Measurements from ENCODE around the gene CYP26A1. TPM values are rescaled to one million over a fixed set of nuclear protein-coding genes. Genes with fewer than 3 reads are reported as not detected.

Gene CYP26A1
- total RNA-seq, 1 donor from 2014 or later: not detected

DNA sequence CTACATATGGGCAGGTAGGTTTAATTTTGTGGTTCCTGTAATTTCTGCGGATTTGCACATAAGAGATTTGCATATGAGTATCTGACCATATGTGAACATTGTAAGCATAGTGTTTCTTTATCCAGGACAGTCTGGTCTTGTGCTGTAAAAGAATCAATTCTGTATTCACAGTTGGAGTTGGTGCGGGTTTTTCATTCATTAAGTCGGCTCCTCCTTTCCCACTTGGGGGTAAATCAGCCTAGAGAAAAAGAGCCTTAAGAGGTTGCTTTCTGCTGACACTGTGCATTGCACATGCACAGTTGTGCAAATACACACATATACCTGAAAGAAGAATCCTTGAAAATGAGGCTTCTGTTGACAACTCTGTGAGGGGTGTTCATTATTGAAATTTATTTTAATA lies 19.2 kb upstream of the CYP26A1 start:
- H3K36me3 ChIP-seq (ENCODE audit: control insufficient read depth, insufficient read depth, low read length): no peaks in the 10 kb centered on the region
- no peak for DNase-seq (ENCODE audit: low read depth)
- peaks cover under 1% of the 10 kb centered on the region for H3K27me3 ChIP-seq (ENCODE audit: control insufficient read depth, insufficient read depth, low read length)
- TF ChIP-seq, protein P1, sequence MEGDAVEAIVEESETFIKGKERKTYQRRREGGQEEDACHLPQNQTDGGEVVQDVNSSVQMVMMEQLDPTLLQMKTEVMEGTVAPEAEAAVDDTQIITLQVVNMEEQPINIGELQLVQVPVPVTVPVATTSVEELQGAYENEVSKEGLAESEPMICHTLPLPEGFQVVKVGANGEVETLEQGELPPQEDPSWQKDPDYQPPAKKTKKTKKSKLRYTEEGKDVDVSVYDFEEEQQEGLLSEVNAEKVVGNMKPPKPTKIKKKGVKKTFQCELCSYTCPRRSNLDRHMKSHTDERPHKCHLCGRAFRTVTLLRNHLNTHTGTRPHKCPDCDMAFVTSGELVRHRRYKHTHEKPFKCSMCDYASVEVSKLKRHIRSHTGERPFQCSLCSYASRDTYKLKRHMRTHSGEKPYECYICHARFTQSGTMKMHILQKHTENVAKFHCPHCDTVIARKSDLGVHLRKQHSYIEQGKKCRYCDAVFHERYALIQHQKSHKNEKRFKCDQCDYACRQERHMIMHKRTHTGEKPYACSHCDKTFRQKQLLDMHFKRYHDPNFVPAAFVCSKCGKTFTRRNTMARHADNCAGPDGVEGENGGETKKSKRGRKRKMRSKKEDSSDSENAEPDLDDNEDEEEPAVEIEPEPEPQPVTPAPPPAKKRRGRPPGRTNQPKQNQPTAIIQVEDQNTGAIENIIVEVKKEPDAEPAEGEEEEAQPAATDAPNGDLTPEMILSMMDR (IDR thresholded peaks at IDR 0.05; ENCODE audit: insufficient read depth, low read length, poor library complexity, severe bottlenecking): no peak
- no peak overlapping the region for H3K4me3 ChIP-seq (ENCODE audit: low read depth, low read length)

DNA sequence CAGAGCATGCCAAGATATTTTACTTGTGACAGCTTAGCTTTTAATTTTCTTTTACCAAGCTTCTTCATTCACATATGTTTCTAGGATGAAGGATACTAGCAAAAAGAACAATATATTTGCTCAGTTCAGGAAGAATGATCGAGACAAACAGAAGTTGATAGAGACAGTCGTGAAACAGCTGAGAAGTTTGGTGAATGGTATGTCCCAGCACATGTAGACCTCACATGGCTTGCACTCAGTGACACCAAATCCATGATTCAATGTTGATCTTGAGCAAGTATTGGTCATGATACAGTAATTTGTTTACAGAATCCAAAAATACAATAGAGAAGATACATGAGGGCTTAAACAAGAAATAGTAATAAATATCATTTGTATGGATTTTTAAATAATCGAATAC lies 15.6 kb upstream of the CYP26A1 start:
- Histone ChIP-seq H3K36me3 (ENCODE audit: control insufficient read depth, insufficient read depth, low read length) (no peaks in the 10 kb centered on the region), H3K27me3 (ENCODE audit: control insufficient read depth, insufficient read depth, low read length) (peaks cover 36% of the 10 kb centered on the region), H3K4me3 (ENCODE audit: low read depth, low read length) (no peak overlapping the region)
- TF ChIP-seq, protein P1 (IDR thresholded peaks at IDR 0.05; ENCODE audit: insufficient read depth, low read length, poor library complexity, severe bottlenecking): no peak
- no peak for DNase-seq (ENCODE audit: low read depth)

DNA sequence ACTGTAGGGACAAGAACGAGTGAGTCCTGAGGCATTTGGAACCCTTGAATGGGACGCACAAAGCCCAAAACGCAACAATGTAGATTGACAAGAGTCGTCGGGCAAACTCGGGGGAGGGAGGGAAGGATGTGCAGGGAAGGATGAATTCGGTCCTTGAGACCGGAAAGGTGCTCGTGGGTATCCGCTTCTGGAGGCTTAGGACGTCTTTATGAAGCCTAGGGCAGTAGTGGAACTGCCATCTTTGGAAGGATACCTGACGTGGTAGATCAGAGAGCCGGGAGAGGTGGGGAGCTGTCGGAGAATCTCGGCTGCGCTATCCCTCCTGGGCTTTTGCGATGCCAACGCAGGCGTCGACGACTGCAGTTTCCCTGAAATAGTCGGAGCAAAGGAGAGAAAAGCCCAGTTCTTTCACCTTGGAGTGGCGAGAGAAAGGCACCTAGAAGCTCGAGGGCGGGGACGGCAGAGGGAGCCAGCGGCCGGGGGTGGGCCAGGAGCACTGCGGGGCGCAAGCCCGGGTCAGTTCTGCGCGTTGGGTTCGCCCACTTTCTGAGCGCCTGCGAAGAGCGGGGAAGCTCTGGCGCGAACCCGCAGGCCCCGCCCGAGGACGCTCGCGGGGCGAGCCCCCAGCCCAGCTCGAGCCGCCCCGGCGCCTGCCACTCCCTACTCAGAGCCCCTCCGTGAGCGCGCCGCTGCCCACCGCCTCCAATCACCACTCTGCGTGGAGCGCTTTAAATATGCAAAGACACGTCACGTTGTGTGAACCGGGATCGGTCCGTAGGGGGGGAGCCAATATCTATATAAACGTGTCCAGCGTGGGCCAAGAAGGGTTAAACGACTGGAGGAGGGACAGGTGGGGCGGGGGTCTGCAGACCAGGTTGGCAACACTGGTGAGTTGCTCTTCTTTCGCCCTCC lies 13.5 kb upstream of the CYP26A1 start, which contains the start of gene CYP26C1:
Gene CYP26C1 (plus strand): TSS at position 824 of the 912 bp plus-strand sequence. CDS start 466 bp downstream, outside the sequence.
- no peak within 1 kb of the TSS for H3K4me3 ChIP-seq (ENCODE audit: low read depth, low read length)
- H3K27me3 ChIP-seq (ENCODE audit: control insufficient read depth, insufficient read depth, low read length): peaks cover 57% of the 10 kb centered on the region
- no peaks in the 10 kb centered on the region for H3K36me3 ChIP-seq (ENCODE audit: control insufficient read depth, insufficient read depth, low read length)
- no peak for DNase-seq (ENCODE audit: low read depth)
- TF ChIP-seq, protein P1 (IDR thresholded peaks at IDR 0.05; ENCODE audit: insufficient read depth, low read length, poor library complexity, severe bottlenecking): peak; percentile 3

DNA sequence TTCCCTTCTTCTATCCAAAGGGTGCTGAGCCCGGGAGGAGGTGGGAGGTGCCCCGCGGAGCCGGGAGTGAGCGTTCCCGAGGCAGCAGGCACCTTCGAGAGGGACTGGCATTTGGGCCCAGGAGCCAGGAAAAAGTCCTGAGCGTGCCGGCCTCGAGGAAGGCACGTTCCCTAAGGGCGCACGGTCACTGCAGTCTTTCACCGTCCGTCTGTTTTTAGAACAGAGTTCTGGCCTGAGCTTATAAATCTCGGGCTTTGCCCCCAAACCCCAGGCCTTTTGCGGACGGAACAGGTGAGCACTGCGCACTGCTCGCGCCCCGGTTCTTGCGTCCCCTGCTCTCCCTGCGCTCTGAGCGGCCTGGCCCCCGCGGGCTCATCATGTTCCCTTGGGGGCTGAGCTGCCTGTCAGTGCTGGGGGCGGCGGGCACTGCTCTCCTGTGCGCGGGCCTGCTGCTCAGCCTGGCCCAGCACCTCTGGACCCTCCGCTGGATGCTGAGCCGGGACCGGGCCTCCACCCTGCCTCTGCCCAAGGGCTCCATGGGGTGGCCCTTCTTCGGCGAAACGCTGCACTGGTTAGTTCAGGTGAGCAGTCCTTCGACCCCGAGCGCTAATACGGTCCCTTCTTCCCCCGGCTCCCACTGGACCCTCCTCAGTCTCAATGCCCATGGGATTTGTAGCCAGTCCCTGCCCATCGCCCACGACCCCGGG lies 12.7 kb upstream of the CYP26A1 start:
- Histone ChIP-seq H3K27me3 (ENCODE audit: control insufficient read depth, insufficient read depth, low read length) (peaks cover 65% of the 10 kb centered on the region), H3K4me3 (ENCODE audit: low read depth, low read length) (no peak overlapping the region), H3K36me3 (ENCODE audit: control insufficient read depth, insufficient read depth, low read length) (no peaks in the 10 kb centered on the region)
- DNase-seq (ENCODE audit: low read depth): no peak
- TF ChIP-seq, protein P1 (IDR thresholded peaks at IDR 0.05; ENCODE audit: insufficient read depth, low read length, poor library complexity, severe bottlenecking): no peak

DNA sequence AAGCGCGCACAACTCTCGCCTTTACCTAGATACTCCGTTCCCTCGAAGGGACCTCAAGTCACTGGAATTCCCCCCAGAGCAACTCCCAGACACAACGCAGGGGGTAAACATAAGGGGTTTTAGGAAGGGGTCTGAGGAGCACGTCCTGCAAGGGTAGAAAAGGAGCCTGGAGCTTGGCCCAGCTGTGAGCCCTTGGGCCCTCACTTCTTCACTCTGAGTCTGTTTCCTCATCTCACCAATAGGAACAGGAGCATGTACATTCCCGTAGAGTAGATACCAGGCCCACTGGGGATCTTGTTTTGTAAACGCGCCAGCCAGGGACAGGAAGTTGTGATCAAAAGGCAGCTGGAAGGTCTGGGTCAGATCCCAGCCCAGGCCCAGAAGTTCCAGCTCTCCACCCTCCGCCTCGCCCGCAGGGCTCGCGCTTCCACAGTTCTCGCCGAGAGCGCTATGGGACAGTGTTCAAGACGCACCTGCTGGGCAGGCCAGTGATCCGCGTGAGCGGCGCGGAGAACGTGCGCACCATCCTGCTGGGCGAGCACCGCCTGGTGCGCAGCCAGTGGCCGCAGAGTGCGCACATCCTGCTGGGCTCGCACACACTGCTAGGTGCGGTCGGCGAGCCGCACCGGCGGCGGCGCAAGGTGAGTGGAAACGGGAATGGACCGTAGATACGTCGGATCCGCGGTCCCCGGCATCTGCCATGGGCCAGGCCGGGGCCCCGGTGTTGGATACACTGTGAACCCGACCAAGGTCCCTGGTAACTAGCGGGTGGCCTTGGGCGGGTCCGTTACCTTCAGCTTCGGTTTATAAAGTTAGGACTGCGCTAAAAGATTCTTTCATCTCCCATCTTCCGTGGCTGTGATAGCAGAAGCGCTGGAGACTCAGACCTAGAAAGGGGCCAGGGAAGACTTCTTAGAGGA lies 11.8 kb upstream of the CYP26A1 start:
- H3K27me3 ChIP-seq (ENCODE audit: control insufficient read depth, insufficient read depth, low read length): peaks cover 74% of the 10 kb centered on the region
- peak overlapping the region; percentile 37 for H3K4me3 ChIP-seq (ENCODE audit: low read depth, low read length)
- TF ChIP-seq, protein P1 (IDR thresholded peaks at IDR 0.05; ENCODE audit: insufficient read depth, low read length, poor library complexity, severe bottlenecking): no peak
- DNase-seq (ENCODE audit: low read depth): no peak
- no peaks in the 10 kb centered on the region for H3K36me3 ChIP-seq (ENCODE audit: control insufficient read depth, insufficient read depth, low read length)

All from kidney epithelial cell (primary cell).